Activated naive CD4-positive, alpha-beta T cell treated with anti-CD3 and anti-CD28 coated beads, Interleukin-2, amount 10 ng/mL, durations not matched to agents 7 days and 5 days (primary cell): ENCODE measurements around the gene CD8B.

Experiments
- CTCF ChIA-PET: fragments of 350-600 bp; sonication (Branson Sonifier 250); formaldehyde crosslinking; loops from one replicate; lab custom pipeline; 2021; ENCODE audit warnings: antibody characterized with exemption; lab: Charles Lee
- DNase-seq: peaks from one replicate; pipeline ENCODE4 v3.0.0-alpha.2; 2020
- H3K27ac Mint-ChIP-seq: one replicate; pipeline ENCODE4 v1.8.0; 2021; ENCODE audit warnings: mild to moderate bottlenecking, moderate library complexity, mixed read lengths
- H3K27me3 Mint-ChIP-seq: one replicate; pipeline ENCODE4 v1.8.0; 2021; ENCODE audit warnings: mild to moderate bottlenecking, mixed read lengths
- H3K36me3 Mint-ChIP-seq: one replicate; pipeline ENCODE4 v1.8.0; 2021; ENCODE audit warnings: mixed read lengths
- H3K4me1 Mint-ChIP-seq: one replicate; pipeline ENCODE4 v1.8.0; 2021; ENCODE audit warnings: mixed read lengths
- H3K4me3 Mint-ChIP-seq: one replicate; pipeline ENCODE4 v1.8.0; 2021; ENCODE audit warnings: mild to moderate bottlenecking, moderate library complexity, mixed read lengths
- H3K9me3 Mint-ChIP-seq: one replicate; pipeline ENCODE4 v1.8.0; 2021; ENCODE audit warnings: mixed read lengths

The CD8B gene

GRCh38 chr2:86825036-86825692 lies 36.5 kb downstream of the CD8B start:
- H3K27me3 Mint-ChIP-seq, result peaks cover 28% of the 10 kb centered on the region
- H3K4me1 Mint-ChIP-seq, result peaks cover 31% of the 10 kb centered on the region
- CTCF ChIA-PET, result interaction anchor here (1.7 kb wide), 1 partner anchor 17 kb away, joined by 6 read pairs; no protein-coding TSS in a partner anchor
- H3K36me3 Mint-ChIP-seq, result no peaks in the 10 kb centered on the region
- H3K27ac Mint-ChIP-seq, result peak overlapping the region; percentile 56
- no peaks in the 10 kb centered on the region for H3K9me3 Mint-ChIP-seq
- peak overlapping the region; percentile 27 for H3K4me3 Mint-ChIP-seq
- DNase-seq, result no peak

- Mint-ChIP-seq H3K27ac (no peak overlapping the region), H3K4me1 (peaks cover 30% of the 10 kb centered on the region), H3K36me3 (no peaks in the 10 kb centered on the region), H3K27me3 (peaks cover 28% of the 10 kb centered on the region), H3K9me3 (no peaks in the 10 kb centered on the region), H3K4me3 (no peak overlapping the region)
- CTCF ChIA-PET, result interaction anchor here (0.6 kb wide), 1 partner anchor 12 kb away, joined by 3 read pairs; no protein-coding TSS in a partner anchor
- no peak for DNase-seq
Measured at GRCh38 chr2:86822668-86823345, 38.9 kb downstream of the CD8B start.

GRCh38 chr2:86821842-86822241 lies 39.8 kb downstream of the CD8B start:
- no peaks in the 10 kb centered on the region for H3K9me3 Mint-ChIP-seq
- CTCF ChIA-PET, result no interaction called here
- no peak for DNase-seq
- no peak overlapping the region for H3K27ac Mint-ChIP-seq
- H3K36me3 Mint-ChIP-seq, result no peaks in the 10 kb centered on the region
- H3K4me1 Mint-ChIP-seq, result peaks cover 20% of the 10 kb centered on the region
- peaks cover 24% of the 10 kb centered on the region for H3K27me3 Mint-ChIP-seq
- no peak overlapping the region for H3K4me3 Mint-ChIP-seq

DNA sequence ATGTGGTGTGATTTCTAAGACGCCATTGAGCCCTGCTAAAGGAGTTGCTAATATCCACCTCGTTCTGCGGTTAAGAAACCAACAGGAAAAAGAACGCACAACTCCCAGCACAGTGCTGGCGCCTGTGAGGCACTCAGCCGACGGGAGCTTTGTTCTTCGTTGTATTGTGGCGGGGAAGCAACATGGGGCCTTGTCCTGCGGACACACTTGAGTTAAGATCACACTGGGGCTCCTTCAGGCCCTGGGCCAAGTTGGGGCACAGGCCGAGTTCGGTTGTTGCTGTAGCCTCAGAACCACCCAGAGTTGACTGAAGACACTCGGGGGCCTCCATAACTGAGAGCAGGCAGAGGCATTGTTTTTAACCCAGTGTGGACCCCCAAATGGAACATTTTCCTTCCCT lies 40.4 kb downstream of the CD8B start:
- Mint-ChIP-seq H3K36me3 (no peaks in the 10 kb centered on the region), H3K27me3 (peaks cover 22% of the 10 kb centered on the region), H3K27ac (no peak overlapping the region), H3K4me3 (no peak overlapping the region), H3K4me1 (peaks cover 15% of the 10 kb centered on the region), H3K9me3 (no peaks in the 10 kb centered on the region)
- CTCF ChIA-PET, result no interaction called here
- DNase-seq, result no peak

DNA sequence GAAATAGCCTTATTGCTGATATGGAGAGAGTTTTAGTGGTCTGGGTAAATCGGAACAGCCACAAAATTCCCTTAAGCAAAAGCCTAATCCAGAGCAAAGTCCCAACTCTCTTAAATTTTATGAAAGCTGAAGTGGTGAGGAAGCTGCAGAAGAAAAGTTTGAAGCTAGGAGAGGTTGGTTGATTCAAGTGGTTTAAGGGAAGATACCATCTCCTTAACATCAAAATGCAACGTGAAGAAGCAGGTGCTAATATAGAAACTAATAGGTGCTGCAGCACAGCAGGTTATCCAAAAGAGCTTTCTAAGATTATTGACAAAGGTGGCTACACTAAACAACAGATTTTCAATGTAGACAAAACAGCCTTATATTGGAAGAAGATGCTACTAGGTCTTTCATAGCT lies 42.7 kb downstream of the CD8B start:
- H3K36me3 Mint-ChIP-seq, result no peaks in the 10 kb centered on the region
- peaks cover 10% of the 10 kb centered on the region for H3K4me1 Mint-ChIP-seq
- no peak overlapping the region for H3K4me3 Mint-ChIP-seq
- H3K27ac Mint-ChIP-seq, result no peak overlapping the region
- CTCF ChIA-PET, result no interaction called here
- no peaks in the 10 kb centered on the region for H3K9me3 Mint-ChIP-seq
- DNase-seq, result no peak
- peaks cover 12% of the 10 kb centered on the region for H3K27me3 Mint-ChIP-seq

GRCh38 chr2:86818114-86818801 lies 43.4 kb downstream of the CD8B start:
- Mint-ChIP-seq H3K4me3 (no peak overlapping the region), H3K4me1 (peaks cover 10% of the 10 kb centered on the region)
- CTCF ChIA-PET, result no interaction called here

DNA sequence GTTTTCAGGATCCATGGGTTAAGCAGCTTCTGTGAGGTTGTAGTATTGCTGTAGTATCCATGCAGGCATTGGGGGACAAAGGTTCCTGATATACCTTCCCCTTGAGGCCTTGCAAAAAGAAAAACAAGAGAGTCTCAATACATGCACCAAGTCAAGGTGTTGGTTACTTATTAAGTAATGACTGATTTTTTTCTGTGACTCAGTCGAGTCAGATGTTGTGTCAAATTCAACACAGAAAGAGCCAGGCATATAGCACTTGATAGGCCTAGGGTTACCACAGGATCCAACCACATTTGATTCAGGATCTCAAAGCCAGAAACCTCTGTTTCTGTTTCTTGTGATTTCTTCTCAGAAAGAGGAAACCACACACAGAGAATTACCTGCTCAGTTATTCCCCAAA lies 46.1 kb downstream of the CD8B start:
- Mint-ChIP-seq H3K27ac (no peak overlapping the region), H3K27me3 (peaks cover 23% of the 10 kb centered on the region), H3K9me3 (no peaks in the 10 kb centered on the region), H3K4me1 (peaks cover 10% of the 10 kb centered on the region), H3K4me3 (no peak overlapping the region), H3K36me3 (no peaks in the 10 kb centered on the region)
- CTCF ChIA-PET, result no interaction called here
- DNase-seq, result no peak

More at GRCh38 chr2:86818114-86818801, 43.4 kb downstream of the CD8B start:
- H3K27ac Mint-ChIP-seq, result no peak overlapping the region
- H3K36me3 Mint-ChIP-seq, result no peaks in the 10 kb centered on the region
- DNase-seq, result no peak
- H3K9me3 Mint-ChIP-seq, result no peaks in the 10 kb centered on the region
- H3K27me3 Mint-ChIP-seq, result peaks cover 12% of the 10 kb centered on the region

- Mint-ChIP-seq H3K27me3 (peaks cover 68% of the 10 kb centered on the region), H3K36me3 (no peaks in the 10 kb centered on the region), H3K27ac (no peak overlapping the region), H3K4me1 (peaks cover 22% of the 10 kb centered on the region), H3K9me3 (no peaks in the 10 kb centered on the region), H3K4me3 (no peak overlapping the region)
- no peak for DNase-seq
- CTCF ChIA-PET, result interaction anchor here (0.6 to 3.0 kb wide), 2 partner anchors 37 to 45 kb away, joined by 3 to 20 read pairs; no protein-coding TSS in a partner anchor
Measured at GRCh38 chr2:86809481-86810121, 52.1 kb downstream of the CD8B start.

DNA sequence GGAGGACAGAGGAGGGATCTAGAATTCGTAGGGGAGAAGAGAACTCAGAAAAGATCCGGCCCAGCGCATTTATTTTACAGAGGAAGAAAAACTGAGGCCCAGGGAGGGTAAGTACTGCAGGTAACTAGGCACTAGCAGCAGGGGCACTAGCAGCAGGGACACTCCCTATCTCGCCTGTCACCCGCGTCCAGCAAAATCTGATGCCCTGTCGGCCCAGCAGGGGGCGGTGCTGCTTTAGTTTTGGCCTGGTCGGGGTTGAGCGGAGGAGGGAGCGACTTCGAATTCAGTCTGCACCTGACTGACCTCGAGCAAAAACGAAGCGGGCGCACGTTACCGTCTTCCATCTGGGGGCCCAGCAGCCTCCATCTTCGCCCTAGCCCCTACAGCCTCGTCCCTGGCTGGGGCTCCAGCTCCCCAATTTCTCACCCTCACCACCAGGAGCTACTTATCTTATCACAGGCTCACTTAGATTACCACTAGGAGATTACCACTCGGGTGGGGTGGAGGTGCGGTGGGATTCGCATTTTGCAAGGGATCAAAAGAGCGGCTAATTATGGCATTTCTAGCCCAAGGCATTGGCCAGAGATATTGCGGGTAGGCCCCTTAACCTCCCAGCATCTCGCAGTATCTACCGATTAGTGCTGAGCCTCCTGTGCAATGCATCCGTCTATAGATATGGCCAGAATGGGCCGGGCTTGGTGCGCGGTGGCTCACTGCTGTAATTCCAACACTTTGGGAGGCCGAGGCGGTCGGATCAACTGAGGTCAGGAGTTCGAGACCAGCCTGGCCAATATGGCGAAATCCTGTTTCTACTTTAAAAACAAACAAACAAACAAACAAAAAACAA lies 53.1 kb downstream of the CD8B start:
- H3K4me1 Mint-ChIP-seq, result peaks cover 22% of the 10 kb centered on the region
- peaks cover 68% of the 10 kb centered on the region for H3K27me3 Mint-ChIP-seq
- CTCF ChIA-PET, result interaction anchor here (0.6 to 3.0 kb wide), 7 partner anchors 10 to 44 kb away, joined by 3 to 20 read pairs (median 4); no protein-coding TSS in a partner anchor
- DNase-seq, result peak; percentile 93
- no peaks in the 10 kb centered on the region for H3K9me3 Mint-ChIP-seq
- no peak overlapping the region for H3K27ac Mint-ChIP-seq
- peak overlapping the region; percentile 77 for H3K4me3 Mint-ChIP-seq
- H3K36me3 Mint-ChIP-seq, result no peaks in the 10 kb centered on the region

DNA sequence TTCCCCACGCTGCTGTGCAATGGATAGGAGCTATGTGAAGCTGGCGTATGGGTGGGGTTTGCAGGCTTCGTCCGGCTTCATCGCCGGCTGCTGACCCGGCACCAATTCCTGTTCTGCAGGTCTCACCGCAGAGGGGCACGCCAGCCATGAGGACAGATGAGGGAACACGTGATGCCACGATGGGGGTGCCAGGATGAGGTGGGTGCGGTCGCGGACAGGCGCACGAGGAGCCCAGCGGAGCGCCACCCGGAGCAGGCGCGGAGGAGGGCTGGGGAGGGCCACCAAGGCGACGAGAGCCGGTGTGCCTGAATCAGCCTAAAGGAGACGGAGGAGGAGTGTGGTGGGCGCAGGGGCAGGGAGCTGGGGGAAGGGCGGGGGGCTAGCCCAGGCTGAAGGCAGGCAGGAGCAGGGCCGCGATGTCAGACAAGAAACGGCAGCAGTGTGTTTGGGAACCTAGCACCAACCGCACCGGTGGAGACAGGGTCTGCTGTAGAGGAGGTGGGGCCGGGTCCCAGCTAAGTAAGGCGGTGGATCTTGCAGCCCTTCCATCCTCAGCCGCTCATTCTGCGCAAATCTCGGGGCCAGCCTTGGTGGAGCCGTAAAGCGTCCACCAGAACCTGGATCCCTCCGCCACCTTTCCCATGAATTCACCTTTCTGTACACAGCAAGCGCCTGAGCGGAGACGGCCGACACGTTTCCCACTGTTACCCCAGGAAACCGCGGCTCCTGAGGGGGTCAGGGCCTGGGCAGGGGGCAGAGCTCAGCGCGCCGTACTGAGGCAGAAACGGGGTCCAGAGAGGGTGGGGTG lies 54.0 kb downstream of the CD8B start:
- no peaks in the 10 kb centered on the region for H3K36me3 Mint-ChIP-seq
- CTCF ChIA-PET, result interaction anchor here (1.0 to 3.0 kb wide), 6 partner anchors 10 to 185 kb away, joined by 3 to 20 read pairs (median 4); no protein-coding TSS in a partner anchor
- DNase-seq, result peak; percentile 52
- H3K9me3 Mint-ChIP-seq, result no peaks in the 10 kb centered on the region
- H3K27me3 Mint-ChIP-seq, result peaks cover 68% of the 10 kb centered on the region
- no peak overlapping the region for H3K27ac Mint-ChIP-seq
- H3K4me1 Mint-ChIP-seq, result peaks cover 22% of the 10 kb centered on the region
- H3K4me3 Mint-ChIP-seq, result peak overlapping the region; percentile 77

DNA sequence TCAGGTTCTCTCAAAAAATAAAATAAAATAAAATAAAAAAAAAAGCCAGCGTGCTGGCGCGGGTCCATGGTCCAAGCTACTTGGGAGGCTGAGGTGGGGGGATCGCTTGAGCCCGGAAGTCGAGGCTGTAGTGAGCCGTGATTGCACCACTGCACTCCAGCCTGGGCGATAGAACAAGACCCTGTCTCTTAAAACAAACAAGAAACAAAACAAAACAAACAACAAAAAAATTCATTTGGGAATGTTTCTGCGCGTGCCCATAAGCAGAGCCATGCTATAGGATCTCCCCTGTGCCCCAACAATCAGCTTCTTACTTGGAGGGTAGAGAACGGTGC lies 54.6 kb downstream of the CD8B start:
- peak overlapping the region; percentile 77 for H3K4me3 Mint-ChIP-seq
- peaks cover 22% of the 10 kb centered on the region for H3K4me1 Mint-ChIP-seq
- no peaks in the 10 kb centered on the region for H3K36me3 Mint-ChIP-seq
- peak overlapping the region; percentile 39 for H3K27ac Mint-ChIP-seq
- peaks cover 64% of the 10 kb centered on the region for H3K27me3 Mint-ChIP-seq
- CTCF ChIA-PET, result interaction anchor here (1.0 to 3.0 kb wide), 5 partner anchors 9 to 185 kb away, joined by 3 to 20 read pairs (median 4); no protein-coding TSS in a partner anchor
- no peaks in the 10 kb centered on the region for H3K9me3 Mint-ChIP-seq
- DNase-seq, result no peak

- Mint-ChIP-seq H3K27ac (peak overlapping the region; percentile 24), H3K36me3 (no peaks in the 10 kb centered on the region), H3K9me3 (no peaks in the 10 kb centered on the region), H3K4me1 (peaks cover 22% of the 10 kb centered on the region), H3K4me3 (no peak overlapping the region), H3K27me3 (peaks cover 58% of the 10 kb centered on the region)
- CTCF ChIA-PET, result interaction anchor here (0.6 to 3.0 kb wide), 3 partner anchors 26 to 42 kb away, joined by 3 to 20 read pairs (median 3); no protein-coding TSS in a partner anchor
- no peak for DNase-seq
Measured at GRCh38 chr2:86806059-86806857, 55.4 kb downstream of the CD8B start.
